ENCODE data around the gene CSTF2T.

DNA sequence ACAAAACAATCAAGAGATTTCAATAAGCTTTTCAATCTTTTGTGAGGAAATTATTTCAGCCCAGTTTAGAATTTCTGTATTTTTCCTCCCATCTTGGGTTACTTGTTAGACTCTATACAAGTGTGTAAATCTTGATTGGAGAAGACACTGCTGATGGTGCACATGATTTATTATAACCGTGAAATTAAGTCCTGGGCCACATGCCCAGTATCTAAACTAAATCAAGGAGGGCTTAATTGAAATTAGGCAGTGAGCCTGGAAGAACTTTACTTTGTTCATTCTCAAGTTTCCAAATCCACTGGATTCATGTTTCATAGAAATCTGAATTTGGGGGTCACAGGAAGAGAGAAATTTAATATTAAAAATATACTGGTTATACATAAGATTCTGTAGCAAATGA, 44.5 kb downstream of the CSTF2T start:
- TF ChIP-seq, protein P1, sequence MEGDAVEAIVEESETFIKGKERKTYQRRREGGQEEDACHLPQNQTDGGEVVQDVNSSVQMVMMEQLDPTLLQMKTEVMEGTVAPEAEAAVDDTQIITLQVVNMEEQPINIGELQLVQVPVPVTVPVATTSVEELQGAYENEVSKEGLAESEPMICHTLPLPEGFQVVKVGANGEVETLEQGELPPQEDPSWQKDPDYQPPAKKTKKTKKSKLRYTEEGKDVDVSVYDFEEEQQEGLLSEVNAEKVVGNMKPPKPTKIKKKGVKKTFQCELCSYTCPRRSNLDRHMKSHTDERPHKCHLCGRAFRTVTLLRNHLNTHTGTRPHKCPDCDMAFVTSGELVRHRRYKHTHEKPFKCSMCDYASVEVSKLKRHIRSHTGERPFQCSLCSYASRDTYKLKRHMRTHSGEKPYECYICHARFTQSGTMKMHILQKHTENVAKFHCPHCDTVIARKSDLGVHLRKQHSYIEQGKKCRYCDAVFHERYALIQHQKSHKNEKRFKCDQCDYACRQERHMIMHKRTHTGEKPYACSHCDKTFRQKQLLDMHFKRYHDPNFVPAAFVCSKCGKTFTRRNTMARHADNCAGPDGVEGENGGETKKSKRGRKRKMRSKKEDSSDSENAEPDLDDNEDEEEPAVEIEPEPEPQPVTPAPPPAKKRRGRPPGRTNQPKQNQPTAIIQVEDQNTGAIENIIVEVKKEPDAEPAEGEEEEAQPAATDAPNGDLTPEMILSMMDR (IDR thresholded peaks at IDR 0.05 in 8 of 11, conservative IDR thresholded peaks at IDR 0.05 in 3 of 11) = no peak
- TF ChIP-seq POLR2A (IDR thresholded peaks at IDR 0.05) = no peak
- TF ChIP-seq POLR2AphosphoS5 (IDR thresholded peaks at IDR 0.05) = no peak

Measured in spleen (tissue), 7 donors.